LoVo (cell line): ENCODE measurements around the gene AMFR.

Source experiments
- DNase-seq: peaks from one replicate; pipeline ENCODE4 v3.0.0-alpha.2; 2016; ENCODE audit warnings: low spot score

Gene AMFR

GRCh38 chr16:56362706-56363105 is 62.6 kb downstream of the AMFR start:
- DNase-seq: no peak

- DNase-seq: no peak
These were observed 63.2 kb downstream of the AMFR start for GRCh38 chr16:56362057-56362655.

GRCh38 chr16:56360117-56361008 is 65.0 kb downstream of the AMFR start:
- no peak for DNase-seq

- no peak for DNase-seq
These were observed 67.5 kb downstream of the AMFR start for GRCh38 chr16:56357765-56358322.

- DNase-seq: no peak
These were observed 68.0 kb downstream of the AMFR start for GRCh38 chr16:56357241-56357764.

- DNase-seq: peak; percentile 81
These were observed 68.8 kb downstream of the AMFR start for GRCh38 chr16:56356276-56357240.

- no peak for DNase-seq
These were observed 69.5 kb downstream of the AMFR start for GRCh38 chr16:56355786-56356275.

GRCh38 chr16:56355221-56355620 is 70.1 kb downstream of the AMFR start:
- no peak for DNase-seq

- DNase-seq: no peak
These were observed 70.6 kb downstream of the AMFR start for GRCh38 chr16:56354746-56355145.

- no peak for DNase-seq
These were observed 71.3 kb downstream of the AMFR start for GRCh38 chr16:56354016-56354415.

GRCh38 chr16:56353054-56353921 is 72.1 kb downstream of the AMFR start:
- no peak for DNase-seq

GRCh38 chr16:56352351-56353053 is 72.8 kb downstream of the AMFR start:
- no peak for DNase-seq

GRCh38 chr16:56351481-56351880 is 73.9 kb downstream of the AMFR start:
- no peak for DNase-seq

- no peak for DNase-seq
These were observed 74.6 kb downstream of the AMFR start for GRCh38 chr16:56350491-56351405.

- no peak for DNase-seq
These were observed 75.6 kb downstream of the AMFR start for GRCh38 chr16:56349711-56350161.

- no peak for DNase-seq
These were observed 76.3 kb downstream of the AMFR start for GRCh38 chr16:56349086-56349415.

GRCh38 chr16:56348168-56349085 is 76.9 kb downstream of the AMFR start:
- DNase-seq: no peak

- no peak for DNase-seq
These were observed 77.7 kb downstream of the AMFR start for GRCh38 chr16:56347670-56348069.
